IMR-90 (cell line): Measurements from ENCODE around the gene SH3TC1.

Experiments used
- BHLHE40 ChIP-seq: fragments of 150-350 bp; IDR thresholded peaks from 2 replicates; pipeline ENCODE4 v1.6.1; 2016; ENCODE audit warnings: mild to moderate bottlenecking, low read depth, low read length
- CEBPB ChIP-seq: IDR thresholded peaks from 2 replicates; pipeline ENCODE4 v1.6.1; 2012; ENCODE audit warnings: low read depth, low read length, improper control_type of control experiment
- ELK1 ChIP-seq: fragments of 150-350 bp; IDR thresholded peaks from 2 replicates; pipeline ENCODE4 v1.6.1; 2016; ENCODE audit warnings: low read depth, mild to moderate bottlenecking, low read length, moderate library complexity, borderline replicate concordance
- MAZ ChIP-seq: IDR thresholded peaks from 2 replicates; pipeline ENCODE4 v1.6.1; 2012; ENCODE audit warnings: low read depth, mild to moderate bottlenecking, low read length, improper control_type of control experiment, moderate library complexity, borderline replicate concordance
- MXI1 ChIP-seq: IDR thresholded peaks from 2 replicates; pipeline ENCODE4 v1.6.1; 2012; ENCODE audit warnings: low read depth, mild to moderate bottlenecking, low read length, moderate library complexity, borderline replicate concordance
- POLR2A ChIP-seq: IDR thresholded peaks from 2 replicates; pipeline ENCODE4 v1.6.1; 2012; ENCODE audit warnings: mild to moderate bottlenecking, low read depth, low read length
- RAD21 ChIP-seq: IDR thresholded peaks from 2 replicates; pipeline ENCODE4 v1.6.1; 2012; ENCODE audit warnings: low read length, improper control_type of control experiment
- RCOR1 ChIP-seq: IDR thresholded peaks from 2 replicates; pipeline ENCODE4 v1.6.1; 2012; ENCODE audit warnings: mild to moderate bottlenecking, low read length, improper control_type of control experiment; ENCODE audit not compliant: insufficient replicate concordance
- RFX5 ChIP-seq: IDR thresholded peaks from 2 replicates; pipeline ENCODE4 v1.8.0; 2012; ENCODE audit warnings: low read depth, mild to moderate bottlenecking, low read length, moderate library complexity
- SMC3 ChIP-seq: fragments of 150-350 bp; IDR thresholded peaks from 2 replicates; pipeline ENCODE4 v1.6.1; 2016; ENCODE audit warnings: low read depth, mild to moderate bottlenecking, antibody characterized with exemption, low read length, moderate library complexity
- TF ChIP-seq, protein P1 (sequence below): conservative IDR thresholded peaks from 2 replicates; pipeline ENCODE4 v1.5.1; 2012; ENCODE audit warnings: mild to moderate bottlenecking, low read depth, low read length, improper control_type of control experiment
- TF ChIP-seq, protein P2 (sequence below): fragments of 150-350 bp; IDR thresholded peaks from 2 replicates; pipeline ENCODE4 v1.6.1; 2017; ENCODE audit warnings: mild to moderate bottlenecking, antibody characterized with exemption, low read length, low read depth

DNA sequence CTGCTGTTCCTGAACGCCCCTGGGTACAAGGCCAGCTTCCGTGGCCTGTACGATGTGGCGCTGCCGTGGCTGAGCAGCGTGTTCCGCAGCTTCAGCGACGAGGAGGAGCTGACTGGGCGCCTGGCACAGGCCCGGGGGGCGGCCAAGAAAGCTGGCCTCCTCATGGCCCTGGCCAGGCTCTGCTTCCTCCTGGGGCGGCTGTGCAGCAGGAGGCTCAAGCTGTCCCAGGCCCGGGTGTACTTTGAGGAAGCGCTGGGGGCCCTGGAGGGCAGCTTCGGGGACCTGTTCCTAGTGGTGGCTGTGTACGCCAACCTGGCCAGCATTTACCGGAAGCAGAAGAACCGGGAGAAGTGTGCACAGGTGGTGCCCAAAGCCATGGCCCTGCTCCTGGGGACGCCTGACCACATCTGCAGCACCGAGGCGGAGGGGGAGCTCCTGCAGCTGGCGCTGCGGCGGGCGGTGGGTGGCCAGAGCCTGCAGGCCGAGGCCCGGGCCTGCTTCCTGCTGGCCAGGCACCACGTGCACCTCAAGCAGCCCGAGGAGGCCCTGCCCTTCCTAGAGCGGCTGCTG, 28.2 kb downstream of the SH3TC1 start:
- TF ChIP-seq, protein P1, sequence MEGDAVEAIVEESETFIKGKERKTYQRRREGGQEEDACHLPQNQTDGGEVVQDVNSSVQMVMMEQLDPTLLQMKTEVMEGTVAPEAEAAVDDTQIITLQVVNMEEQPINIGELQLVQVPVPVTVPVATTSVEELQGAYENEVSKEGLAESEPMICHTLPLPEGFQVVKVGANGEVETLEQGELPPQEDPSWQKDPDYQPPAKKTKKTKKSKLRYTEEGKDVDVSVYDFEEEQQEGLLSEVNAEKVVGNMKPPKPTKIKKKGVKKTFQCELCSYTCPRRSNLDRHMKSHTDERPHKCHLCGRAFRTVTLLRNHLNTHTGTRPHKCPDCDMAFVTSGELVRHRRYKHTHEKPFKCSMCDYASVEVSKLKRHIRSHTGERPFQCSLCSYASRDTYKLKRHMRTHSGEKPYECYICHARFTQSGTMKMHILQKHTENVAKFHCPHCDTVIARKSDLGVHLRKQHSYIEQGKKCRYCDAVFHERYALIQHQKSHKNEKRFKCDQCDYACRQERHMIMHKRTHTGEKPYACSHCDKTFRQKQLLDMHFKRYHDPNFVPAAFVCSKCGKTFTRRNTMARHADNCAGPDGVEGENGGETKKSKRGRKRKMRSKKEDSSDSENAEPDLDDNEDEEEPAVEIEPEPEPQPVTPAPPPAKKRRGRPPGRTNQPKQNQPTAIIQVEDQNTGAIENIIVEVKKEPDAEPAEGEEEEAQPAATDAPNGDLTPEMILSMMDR = no peak
- TF ChIP-seq POLR2A = no peak
- TF ChIP-seq, protein P2, sequence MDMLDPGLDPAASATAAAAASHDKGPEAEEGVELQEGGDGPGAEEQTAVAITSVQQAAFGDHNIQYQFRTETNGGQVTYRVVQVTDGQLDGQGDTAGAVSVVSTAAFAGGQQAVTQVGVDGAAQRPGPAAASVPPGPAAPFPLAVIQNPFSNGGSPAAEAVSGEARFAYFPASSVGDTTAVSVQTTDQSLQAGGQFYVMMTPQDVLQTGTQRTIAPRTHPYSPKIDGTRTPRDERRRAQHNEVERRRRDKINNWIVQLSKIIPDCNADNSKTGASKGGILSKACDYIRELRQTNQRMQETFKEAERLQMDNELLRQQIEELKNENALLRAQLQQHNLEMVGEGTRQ = no peak
- no peak for TF ChIP-seq RFX5
- no peak for TF ChIP-seq MAZ
- no peak for TF ChIP-seq BHLHE40
- no peak for TF ChIP-seq RCOR1
- TF ChIP-seq RAD21 = no peak
- TF ChIP-seq MXI1 = no peak
- no peak for TF ChIP-seq CEBPB
- no peak for TF ChIP-seq ELK1
- TF ChIP-seq SMC3 = no peak
